ENCODE data around the gene CRADD. TPM values are rescaled to one million over a fixed set of nuclear protein-coding genes. Genes with fewer than 3 reads are reported as not detected.

Gene CRADD
- total RNA-seq, 1 experiment from 2014 or later: 7.6 TPM

DNA sequence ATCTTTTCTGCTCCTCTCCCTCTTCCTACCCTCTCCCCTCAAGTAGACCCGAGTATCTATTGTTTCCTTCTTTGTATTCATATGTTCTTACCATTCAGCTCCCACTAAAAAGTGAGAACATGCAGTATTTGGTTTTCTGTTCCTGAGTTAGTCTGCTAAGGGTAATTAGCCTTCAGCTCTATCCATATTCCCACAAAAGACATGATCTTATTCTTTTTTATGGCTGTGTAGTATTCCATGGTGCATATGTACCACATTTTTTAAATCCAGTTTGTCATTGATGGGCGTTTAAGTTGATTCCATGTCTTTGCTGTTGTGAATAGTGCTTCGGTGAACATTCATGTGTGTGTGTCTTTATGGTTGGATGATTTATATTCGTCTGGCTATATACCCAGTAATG is 32.2 kb downstream of the CRADD start:
- no peak overlapping the region for H3K4me3 Mint-ChIP-seq
- no CpG with 5 or more reads among the region's 4 CpGs for WGBS (ENCODE audit: extremely low coverage, insufficient read length, low lambda C conversion rate)
- H3K27me3 Mint-ChIP-seq (ENCODE audit: low read depth): no peaks in the 10 kb centered on the region
- DNase-seq: no peak
- H3K79me2 ChIP-seq (ENCODE audit: insufficient read depth, low read length): no peaks in the 10 kb centered on the region
- H4K5ac ChIP-seq (ENCODE audit: insufficient read length, low read depth, low read length): no peak overlapping the region
- no peak overlapping the region for H4K8ac ChIP-seq (replicated peaks; ENCODE audit: insufficient read length, low read depth, low read length)
- H2BK12ac ChIP-seq (ENCODE audit: insufficient read length, low read depth, low read length): no peak overlapping the region
- H3K4ac ChIP-seq (ENCODE audit: low read depth, low read length): no peak overlapping the region
- peaks cover 9 to 19% (median 15%) of the 10 kb centered on the region in 3 experiments for H3K36me3 Mint-ChIP-seq (ENCODE audit: insufficient read depth in 1 of 3, low read depth in 3 of 3)
- no peak overlapping the region for H3T11ph ChIP-seq (ENCODE audit: low read length)
- no peaks in the 10 kb centered on the region for H3K79me1 ChIP-seq (ENCODE audit: insufficient read depth, low read depth, low read length, poor library complexity, severe bottlenecking)
- H3K23me2 ChIP-seq (ENCODE audit: insufficient read length, low read depth, low read length, poor library complexity, severe bottlenecking): no peaks in the 10 kb centered on the region
- H3K9me3 Mint-ChIP-seq: peaks cover 13 to 17% of the 10 kb centered on the region in 2 experiments
- H3K14ac ChIP-seq (ENCODE audit: insufficient read depth, low read length): no peak overlapping the region
- H3K23ac ChIP-seq (ENCODE audit: insufficient read length, low read depth, low read length): no peak overlapping the region
- no peak overlapping the region for H2BK15ac ChIP-seq (ENCODE audit: low read depth, low read length)
- H3K18ac ChIP-seq (ENCODE audit: insufficient read length, low read depth, low read length): no peak overlapping the region
- H3K27me3 ChIP-seq (ENCODE audit: insufficient read depth, low read length): no peaks in the 10 kb centered on the region
- H3K9me3 ChIP-seq (ENCODE audit: control insufficient read depth, low read depth, low read length): no peaks in the 10 kb centered on the region
- H3K9ac ChIP-seq (ENCODE audit: extremely low read depth, insufficient read length, low read length): no peak overlapping the region
- H3K27ac ChIP-seq (ENCODE audit: insufficient read length, low read depth, low read length): no peak overlapping the region
- no peak overlapping the region for H2BK20ac ChIP-seq (ENCODE audit: low read depth, low read length, poor library complexity, severe bottlenecking)
- no peak overlapping the region for H4K91ac ChIP-seq (ENCODE audit: insufficient read length, low read depth, low read length)
- no peak overlapping the region for H3K27ac Mint-ChIP-seq
- no peak overlapping the region for H2AK5ac ChIP-seq (ENCODE audit: insufficient read length, low read length)
- H4K20me1 ChIP-seq (ENCODE audit: control insufficient read depth, insufficient read depth, insufficient read length): no peaks in the 10 kb centered on the region
- H3K4me1 Mint-ChIP-seq: peaks cover 21 to 24% of the 10 kb centered on the region in 2 experiments
- no peak overlapping the region for H2AFZ ChIP-seq (ENCODE audit: low read length)
- H3K4me1 ChIP-seq (ENCODE audit: insufficient read depth, low read length): no peaks in the 10 kb centered on the region; the same call in 1 of the 2 replicates
- no peak overlapping the region for H3K56ac ChIP-seq (ENCODE audit: insufficient read length, low read depth, low read length)
- H2BK120ac ChIP-seq (ENCODE audit: low read depth, low read length, poor library complexity, severe bottlenecking): no peak overlapping the region
- no peak overlapping the region for H2BK5ac ChIP-seq (ENCODE audit: insufficient read length, low read length)
- H3K4me2 ChIP-seq (ENCODE audit: insufficient read depth, insufficient read length, low read length): no peak overlapping the region
- TF ChIP-seq, protein P1, sequence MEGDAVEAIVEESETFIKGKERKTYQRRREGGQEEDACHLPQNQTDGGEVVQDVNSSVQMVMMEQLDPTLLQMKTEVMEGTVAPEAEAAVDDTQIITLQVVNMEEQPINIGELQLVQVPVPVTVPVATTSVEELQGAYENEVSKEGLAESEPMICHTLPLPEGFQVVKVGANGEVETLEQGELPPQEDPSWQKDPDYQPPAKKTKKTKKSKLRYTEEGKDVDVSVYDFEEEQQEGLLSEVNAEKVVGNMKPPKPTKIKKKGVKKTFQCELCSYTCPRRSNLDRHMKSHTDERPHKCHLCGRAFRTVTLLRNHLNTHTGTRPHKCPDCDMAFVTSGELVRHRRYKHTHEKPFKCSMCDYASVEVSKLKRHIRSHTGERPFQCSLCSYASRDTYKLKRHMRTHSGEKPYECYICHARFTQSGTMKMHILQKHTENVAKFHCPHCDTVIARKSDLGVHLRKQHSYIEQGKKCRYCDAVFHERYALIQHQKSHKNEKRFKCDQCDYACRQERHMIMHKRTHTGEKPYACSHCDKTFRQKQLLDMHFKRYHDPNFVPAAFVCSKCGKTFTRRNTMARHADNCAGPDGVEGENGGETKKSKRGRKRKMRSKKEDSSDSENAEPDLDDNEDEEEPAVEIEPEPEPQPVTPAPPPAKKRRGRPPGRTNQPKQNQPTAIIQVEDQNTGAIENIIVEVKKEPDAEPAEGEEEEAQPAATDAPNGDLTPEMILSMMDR (conservative IDR thresholded peaks at IDR 0.05): no peak

Measured in H9 (cell line).